Cerebellar nuclear complex (tissue), 1 donor: ENCODE results near the gene TTC28.
"Not testable (repeated sequence)": the region's sequence is repeated elsewhere in the genome, so short reads cannot be mapped to it uniquely, and the experiment has no call there.

Source experiments
- DNase-seq, 2 experiments: peaks; one replicate each; lab custom pipeline; 2025; lab: John Stamatoyannopoulos, UW

TTC28 gene

DNA sequence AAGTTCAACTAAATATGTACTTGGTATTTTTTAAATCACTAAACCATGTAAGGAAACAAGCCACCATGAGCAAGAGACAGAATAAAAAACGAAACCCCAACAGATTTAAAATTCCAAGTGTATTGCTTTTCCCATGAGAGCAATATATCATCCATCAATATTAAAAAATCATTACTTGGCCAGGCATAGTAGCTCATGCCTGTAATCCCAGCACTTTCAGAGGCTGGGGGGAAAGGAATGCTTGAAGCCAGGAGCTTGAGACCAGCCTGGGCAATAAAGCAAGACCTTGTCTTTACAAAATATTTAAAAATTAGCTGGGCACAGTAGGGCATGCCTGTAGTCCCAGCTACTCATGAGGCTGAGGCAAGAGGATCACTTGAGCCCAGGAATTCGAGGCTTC, 190.8 kb downstream of the TTC28 start:
- no peak for DNase-seq

DNA sequence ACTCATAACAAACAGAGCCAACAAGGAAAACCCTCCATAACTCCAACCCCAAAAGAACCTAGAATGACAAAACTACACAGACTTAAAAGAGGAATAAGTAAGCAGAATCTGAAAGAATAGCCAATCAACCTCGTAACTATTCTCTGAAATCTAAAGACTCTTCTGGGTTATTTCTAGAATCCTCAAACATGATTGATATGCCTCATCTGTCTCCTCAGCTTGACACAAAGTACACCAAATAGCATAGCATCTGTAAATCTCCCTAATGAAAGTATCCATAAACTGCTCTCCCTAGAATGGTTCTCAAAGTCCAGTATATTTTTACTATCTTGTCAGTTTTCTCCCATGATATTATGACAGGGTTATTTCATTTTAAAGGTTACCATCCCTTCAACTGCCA, 195.0 kb downstream of the TTC28 start:
- DNase-seq: no peak

DNA sequence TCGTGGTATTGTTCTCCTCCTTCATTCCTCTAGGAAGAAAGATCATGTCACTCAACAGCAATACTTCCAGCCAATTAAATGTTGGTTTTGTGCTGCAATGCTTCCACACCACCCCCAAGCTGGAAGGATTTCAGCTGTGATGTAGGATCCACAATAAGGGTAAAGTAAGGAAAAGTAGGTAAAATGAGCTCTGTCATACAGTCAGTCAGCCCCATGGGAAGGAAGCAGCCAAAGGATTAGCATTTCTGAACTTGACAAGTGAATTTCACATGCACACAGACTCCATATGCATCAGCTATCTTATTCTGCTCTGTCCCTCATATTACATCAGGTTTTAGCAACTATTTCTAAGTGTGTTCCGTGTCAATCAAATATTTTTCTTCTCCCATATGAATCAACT, 197.9 kb downstream of the TTC28 start:
- DNase-seq: no peak

DNA sequence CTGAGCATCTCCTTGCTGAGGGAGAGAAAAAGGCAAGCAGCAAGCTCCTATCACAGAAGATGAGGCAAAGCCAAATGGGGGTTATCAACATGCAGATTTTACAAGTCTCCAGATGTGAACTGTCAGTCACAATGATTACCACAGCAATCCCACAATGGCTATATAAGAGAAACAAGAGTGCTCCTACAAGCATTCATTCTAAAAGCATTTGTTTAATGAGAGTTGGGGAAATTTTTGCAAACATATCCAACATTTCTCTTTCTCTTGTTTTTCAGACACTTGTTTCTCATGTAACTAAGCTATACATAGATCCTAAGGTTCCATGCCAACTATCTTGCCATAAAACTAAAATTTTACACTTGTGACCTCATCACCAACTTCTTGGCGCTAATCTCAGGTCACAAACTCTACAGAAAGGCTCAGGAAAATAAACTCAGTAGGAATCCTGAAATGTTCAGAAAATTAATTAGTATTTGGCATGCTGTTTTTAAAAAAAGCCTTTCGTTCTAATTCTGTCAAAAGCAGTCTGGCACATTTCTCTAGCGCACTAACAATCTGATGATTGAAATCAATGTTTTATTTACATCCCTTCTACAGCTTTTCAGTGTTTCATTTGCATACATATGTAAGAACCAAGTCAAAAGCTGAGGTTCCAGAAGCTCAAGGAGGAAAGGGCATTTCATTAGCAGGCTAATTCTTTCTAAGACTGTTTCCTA, 199.5 kb downstream of the TTC28 start:
- no peak for DNase-seq

DNA sequence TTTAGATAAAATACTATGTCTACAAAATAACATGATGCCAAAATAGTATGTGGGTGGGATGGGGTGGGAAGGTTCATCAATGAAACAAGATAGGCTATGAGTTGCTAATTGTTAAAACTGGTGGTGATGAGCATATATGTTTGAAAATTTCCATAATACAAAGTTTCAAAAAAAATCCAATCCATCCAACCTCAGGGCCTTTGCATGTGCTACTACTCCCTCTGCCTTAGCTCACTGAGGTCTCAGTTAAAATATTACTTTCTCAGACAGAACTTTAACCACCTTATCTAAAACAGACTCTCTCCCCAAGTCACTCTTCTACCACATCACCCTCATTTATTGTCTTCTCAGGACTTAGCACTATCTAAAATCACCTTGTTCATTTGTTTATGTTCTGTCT, 201.1 kb downstream of the TTC28 start:
- no peak for DNase-seq

DNA sequence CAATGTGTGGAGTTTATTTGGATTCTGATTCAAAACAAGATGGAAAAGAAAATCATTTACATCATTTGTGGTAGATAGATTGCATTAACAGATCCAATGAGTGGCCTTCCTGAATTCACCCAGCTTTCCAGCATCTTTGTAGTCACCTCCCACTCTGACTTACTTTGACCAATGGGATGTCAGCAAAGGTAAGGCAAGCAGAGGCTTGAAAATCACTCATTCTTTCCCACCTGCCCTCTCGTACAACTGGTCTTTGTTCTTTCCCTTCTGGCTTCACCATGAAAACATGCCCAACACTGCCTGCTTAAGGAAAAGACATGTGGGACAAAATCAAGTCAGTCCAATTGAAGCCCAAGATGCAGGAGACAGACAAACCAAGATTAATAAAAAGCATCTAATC, 202.1 kb downstream of the TTC28 start:
- no peak for DNase-seq

DNA sequence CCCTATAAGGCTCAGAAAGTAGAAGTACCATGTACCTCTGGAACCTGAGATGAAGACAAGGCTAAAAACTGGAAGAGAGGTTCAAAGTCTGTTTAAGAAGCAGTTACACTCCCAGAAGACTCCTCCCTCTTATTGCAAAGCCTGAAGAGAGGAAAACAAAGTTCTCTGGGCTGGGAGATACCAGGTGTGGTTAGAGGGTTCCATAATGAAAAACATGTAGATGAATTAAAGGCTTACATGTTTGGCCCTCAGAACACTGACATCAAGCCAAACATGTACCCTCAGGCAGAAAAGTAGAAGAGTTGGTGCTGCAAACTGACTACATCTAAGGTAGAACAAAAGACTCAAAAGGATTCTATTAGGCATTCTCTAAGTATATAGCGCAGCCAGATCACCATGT, 205.3 kb downstream of the TTC28 start:
- DNase-seq: no peak

DNA sequence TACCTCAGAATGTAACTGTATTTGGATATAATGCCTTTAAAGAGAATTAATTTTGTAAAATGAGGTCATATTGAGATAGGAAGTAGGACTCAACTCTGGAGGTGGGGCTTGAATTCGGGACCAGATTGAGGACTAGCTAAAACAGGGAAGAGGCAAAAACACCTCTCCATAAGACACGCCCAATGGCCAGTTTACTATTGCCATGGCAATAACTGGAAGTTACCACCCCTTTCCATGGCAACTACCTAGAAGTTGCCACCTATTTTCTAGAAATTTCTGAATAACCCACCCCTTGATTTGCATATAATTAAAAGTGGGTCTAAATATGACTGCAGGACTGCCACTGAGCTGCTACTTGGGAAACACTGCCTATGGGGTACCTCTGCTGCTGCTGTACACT, 206.4 kb downstream of the TTC28 start:
- no peak for DNase-seq

DNA sequence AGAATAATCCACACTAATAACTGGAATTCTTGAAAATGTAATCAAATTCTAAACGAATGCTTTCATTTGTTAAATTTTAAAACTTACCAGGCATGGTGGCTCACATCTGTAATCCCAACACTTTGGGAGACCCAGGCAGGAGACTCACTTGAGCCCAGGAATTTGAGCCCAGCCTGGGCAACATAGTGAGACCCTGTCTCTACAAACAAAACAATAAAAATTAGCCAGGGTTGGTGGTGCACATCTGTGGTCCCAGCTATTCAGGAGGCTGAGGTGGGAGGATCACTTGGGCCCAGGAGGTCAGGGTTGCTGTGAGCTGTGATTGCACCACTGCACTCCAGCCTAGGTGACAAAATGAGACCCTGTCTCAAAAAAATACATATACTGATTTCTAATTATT, 212.6 kb downstream of the TTC28 start:
- not testable (repeated sequence) for DNase-seq

DNA sequence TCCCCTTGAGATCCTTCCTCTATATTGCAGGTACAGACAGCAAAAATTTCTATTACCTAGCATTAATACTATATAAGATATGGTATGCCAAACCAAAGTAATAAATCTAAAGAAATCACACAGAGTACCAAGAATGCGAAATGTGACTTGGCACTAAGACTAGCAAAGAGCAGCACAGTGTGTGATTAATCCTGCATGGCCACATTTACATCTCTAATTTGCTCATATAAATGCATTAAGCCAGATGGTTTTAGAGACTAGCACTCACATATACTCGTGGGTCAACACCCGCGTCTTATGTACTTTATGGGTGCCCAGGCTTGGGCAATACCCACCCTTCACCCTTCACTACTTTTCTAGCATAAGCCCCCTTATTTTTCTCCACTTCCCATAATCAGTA, 213.2 kb downstream of the TTC28 start:
- DNase-seq: no peak

DNA sequence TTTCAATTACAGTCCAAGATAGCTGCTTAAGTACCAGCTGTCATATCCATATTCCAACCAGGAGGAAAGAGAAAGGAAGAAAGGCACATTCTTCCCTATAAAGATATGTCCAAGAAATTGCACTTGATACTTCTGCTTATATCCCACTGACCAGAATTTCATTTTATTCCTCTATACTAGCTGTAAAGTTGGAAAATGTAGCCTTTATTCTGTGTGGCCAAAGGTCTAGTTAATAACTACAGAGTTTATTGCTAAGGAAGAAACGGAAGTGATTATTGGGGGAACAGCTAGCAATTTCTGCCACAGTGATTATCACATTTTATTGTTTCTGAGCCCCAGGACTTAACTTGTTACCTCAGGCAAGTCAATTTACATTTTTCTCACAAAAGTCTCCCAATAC, 213.8 kb downstream of the TTC28 start:
- DNase-seq: no peak

DNA sequence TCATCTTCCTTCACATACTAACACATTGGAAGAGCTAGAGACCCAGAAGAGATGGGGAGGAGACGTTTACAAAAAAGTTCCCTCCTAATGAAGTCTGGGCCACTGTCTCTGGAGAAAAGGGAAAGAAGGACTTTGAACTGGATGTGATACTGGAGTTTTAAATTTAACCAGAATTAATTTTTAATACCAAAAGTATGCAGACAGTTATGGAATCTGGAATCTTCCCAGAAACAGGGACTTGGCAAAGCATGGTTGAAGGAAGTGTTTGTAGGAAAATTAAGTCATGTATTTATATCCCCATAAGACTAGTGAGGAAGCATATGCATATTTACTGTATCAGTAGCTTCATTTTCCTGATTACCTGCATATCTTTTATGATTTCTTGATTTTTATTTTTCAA, 215.5 kb downstream of the TTC28 start:
- DNase-seq: no peak

DNA sequence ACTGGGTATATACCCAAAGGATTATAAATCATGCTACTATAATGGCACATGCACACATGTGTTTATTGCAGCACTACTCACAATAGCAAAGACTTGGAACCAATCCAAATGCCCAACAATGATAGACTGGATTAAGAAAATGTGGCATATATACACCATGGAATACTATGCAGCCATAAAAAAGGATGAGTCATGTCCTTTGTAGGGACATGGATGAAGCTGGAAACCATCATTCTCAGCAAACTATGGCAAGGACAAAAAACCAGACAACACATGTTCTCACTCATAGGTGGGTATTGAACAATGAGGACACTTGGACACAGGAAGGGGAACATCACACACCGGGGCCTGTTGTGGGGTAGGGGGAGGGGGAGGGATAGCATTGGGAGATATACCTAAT, 216.2 kb downstream of the TTC28 start:
- not testable (repeated sequence) for DNase-seq

DNA sequence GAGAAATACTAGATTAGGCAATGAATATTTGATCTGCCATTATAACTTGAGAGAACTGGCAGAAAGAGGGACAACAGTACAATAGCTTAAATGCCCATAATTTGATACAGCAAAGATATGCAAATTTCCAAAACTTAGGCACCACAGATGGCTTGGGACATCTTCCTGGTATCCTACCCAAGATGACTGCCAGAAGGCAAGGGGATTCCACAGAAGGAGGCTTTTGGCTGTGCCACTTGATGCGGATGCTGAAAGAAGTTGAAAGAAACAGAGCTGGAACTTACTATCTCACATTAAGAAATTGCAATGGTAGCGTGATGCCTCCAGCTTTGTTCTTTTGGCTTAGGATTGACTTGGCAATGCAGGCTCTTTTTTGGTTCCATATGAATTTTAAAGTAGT, 216.7 kb downstream of the TTC28 start:
- no peak for DNase-seq

DNA sequence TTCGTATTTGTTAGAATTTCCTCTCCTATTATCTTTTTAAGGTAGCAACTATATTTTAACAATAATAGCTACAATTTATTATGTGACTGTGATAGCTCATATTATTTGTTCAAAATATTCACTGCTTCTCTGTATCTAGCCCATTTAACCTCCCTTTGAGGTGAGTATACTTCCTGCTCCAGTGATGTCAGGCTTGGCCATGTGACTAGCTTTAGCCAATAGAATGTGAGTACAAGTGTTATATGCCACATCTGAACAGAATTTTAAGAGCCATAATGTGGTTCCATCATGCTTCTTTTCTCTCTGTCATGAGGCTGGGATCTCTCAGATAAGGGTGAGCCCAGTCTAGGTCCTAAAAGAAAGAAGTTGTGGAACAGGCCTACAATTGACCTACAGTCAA, 217.6 kb downstream of the TTC28 start:
- no peak for DNase-seq

DNA sequence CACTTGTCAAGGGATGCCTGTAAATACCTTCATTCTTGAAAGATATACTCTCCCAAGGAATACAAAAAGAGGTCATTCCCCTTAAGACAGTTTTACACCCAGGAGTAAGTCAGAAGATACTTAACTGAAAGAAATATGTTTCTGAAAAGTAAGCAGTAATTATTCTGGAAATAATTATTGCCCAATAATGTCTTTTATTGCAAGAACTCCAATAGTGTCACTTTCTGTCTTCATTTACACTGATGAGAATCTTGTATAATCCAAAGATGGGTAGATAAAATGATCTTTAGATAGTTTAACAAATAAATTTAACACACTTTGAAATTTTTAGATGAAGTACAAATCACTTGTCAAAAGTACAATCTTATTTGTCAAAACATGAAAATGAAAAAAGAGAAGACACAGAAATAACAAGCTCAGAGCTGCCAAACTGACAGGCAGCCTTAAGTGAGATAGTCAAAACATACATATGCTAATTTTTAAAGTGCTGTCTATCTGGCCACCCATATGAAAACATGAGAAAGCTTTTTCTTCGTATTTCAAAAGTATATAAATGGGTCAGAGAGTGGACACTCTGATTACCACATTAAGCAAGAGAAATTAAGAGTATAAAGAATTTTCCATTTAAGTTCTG, 225.1 kb downstream of the TTC28 start:
- no peak for DNase-seq

DNA sequence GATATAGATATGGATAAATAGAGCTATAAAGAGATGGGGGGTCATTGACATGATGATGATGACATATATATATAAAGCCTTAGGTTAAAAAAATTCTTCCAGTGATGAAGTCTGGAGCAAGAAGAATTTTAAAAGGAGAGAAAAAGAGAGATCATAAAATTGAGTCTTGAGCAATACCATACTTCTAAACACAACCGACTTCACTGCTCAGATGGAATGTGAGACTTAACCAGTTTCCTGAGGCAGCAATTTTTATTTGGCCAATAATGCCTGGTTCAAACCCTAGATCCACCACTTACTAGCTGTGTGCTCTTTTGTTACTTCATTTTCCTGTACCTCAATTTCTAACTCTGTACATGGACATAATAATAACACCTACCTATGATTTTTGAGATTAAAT, 229.5 kb downstream of the TTC28 start:
- no peak for DNase-seq

DNA sequence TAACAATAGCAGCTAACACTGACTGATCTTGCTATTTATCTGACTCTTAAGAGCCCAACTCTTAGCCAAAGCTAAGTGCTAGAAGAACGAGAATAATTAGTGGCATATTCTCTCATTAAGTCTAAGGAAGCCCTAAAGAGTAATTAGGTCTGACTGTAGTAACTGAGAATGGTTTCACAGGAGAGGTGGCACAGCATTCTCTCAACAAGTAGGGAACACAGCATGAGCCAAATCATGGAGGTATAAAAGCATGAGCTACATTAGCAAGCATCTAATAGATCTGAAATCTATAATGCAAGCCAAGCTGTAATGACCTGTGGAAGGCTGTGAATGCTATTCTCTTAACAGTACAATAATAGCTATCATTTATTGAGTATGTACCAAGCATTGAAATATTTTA, 230.6 kb downstream of the TTC28 start:
- DNase-seq: no peak

DNA sequence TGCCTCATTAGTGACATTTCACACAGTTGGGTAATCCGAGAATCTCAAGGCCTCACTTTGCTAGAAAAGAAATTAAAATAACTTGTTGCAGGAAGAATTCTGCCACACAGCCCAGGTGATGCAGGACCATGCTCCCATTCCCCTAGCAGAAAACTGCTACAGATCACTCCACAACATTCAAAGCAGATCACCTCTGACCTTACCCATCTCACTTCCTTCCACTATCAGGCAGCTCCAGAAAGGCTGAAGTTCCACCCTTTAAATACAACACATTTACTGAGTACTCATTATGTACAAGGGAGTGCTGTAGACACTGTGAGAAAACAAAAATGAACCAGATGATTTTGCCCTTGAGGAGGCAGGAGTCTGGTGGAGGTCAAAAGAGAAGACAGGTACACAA, 231.0 kb downstream of the TTC28 start:
- no peak for DNase-seq

DNA sequence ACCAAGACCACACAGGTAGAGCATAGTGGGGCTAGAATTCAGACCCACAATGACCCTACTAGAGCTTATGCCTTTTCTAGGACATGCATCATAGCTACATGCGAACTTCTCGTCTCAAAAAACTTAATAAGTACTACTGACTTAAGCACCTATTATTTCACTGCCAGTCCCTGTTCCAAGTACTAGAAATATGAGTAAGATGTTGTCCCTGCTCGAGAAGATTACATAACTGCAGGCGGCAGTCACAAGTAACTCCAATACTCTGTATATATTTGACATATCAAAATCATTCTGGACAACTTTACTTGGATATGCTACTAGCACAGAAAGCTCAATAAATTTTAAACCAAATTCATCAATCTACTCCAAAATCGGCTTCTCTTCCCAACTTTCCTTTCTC, 235.0 kb downstream of the TTC28 start:
- DNase-seq: no peak

DNA sequence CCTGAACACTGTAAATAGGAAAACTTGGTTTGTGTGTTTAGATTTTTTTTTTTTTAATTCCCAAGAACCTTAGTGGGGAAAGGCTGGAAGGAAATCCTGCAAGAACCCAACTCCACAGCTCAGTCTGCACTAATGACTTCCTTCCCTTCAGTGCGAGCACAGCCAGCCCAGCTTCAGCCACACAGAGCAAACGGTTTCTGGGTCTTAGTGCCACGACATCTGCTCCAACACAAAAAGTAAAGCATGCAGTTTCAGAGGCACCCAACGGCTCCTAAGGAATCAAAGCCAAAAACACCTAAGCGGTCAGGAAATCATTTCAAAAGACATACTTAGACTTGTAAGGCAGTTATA, 236.1 kb downstream of the TTC28 start:
- DNase-seq: no peak

DNA sequence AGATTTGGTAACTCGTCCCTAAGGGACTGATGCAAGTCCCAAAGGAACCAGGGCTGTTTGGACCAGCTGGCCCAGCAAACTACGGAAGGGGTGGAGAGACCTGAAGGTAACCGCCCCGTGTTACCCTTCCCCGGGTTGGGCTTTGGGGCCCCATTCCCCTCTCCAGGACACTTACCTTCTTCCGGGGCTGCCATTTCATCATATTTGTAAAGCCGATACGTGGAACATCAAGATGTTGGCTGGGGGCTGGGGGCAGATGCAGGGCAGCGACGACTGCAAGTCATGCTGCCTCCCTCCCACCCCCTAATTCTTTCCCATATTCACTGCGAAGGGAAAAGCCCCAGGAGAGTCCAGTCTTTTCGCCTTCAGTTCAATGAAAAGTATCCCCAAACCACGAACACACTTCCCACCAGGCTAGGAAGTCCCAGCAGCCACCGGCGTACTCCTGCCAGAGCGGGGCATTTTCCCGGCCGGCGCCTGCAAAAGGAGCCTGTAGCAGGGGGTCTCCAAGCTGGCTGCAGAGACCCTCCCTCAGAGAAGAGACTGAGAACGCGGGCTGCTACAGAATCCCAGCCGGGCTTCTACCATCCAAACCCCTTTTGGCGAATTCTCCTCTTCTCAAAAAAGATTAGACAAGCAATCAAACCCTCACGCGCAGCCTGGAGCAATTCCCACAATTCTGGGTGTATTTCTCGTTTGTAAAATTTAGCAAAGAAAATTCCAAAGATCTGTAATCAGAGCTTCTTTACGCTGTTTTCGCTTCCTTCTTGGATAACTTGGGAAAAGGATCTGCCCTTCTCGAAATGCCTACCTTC, 236.7 kb downstream of the TTC28 start:
- DNase-seq: no peak

DNA sequence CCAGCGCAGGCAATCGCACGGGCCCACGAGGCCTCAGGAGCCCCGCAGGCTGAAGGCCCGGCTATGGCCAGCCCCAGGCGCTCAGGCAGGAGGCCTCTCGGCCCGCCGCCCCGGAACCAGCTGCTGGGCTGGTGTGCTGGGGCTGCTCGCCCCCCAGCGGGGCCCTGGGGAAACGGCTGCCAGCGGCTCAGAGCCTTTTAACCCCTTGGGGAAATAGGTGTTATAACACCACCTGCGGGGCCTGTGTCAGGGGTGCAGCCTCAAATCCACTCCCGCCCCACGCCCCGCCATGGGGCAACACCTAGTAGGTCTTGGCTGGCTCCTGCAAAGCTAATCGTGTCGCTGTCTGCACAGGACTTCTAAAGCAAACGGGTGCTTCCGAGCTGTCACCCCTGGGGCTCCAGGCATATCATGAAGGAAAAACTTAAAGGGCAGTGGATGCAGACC, 237.4 kb downstream of the TTC28 start:
- DNase-seq: no peak
